GM21786 (cell line): ENCODE data around the gene GJB5.
"Not testable (repeated sequence)": the region's sequence is repeated elsewhere in the genome, so short reads cannot be mapped to it uniquely, and the experiment has no call there.

Source experiments
- ATAC-seq: cut with Tn5 transposase; IDR thresholded peaks from one replicate; pipeline ENCODE4 v1.9.1; 2021; ENCODE audit not compliant: unreplicated experiment

The GJB5 gene

DNA sequence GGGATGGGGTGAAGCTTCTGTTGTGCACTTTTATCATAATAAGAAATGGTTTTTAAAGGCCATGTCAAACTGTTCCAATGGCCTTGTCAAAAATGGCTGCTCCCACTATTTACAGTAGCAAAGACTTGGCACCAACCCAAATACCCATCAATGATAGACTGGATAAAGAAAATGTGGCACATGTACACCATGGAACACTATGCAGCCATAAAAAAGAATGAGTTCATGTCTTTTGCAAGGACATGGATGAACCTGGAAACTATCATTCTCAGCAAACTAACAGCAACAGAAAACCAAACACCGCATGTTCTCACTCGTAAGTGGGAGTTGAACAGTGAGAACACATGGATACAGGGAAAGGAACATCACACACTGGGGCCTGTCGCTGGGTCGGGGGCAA lies 18.3 kb downstream of the GJB5 start:
- ATAC-seq = not testable (repeated sequence)

- ATAC-seq = no peak
Observed at GRCh38 chr1:34774957-34775356, 20.1 kb downstream of the GJB5 start.

DNA sequence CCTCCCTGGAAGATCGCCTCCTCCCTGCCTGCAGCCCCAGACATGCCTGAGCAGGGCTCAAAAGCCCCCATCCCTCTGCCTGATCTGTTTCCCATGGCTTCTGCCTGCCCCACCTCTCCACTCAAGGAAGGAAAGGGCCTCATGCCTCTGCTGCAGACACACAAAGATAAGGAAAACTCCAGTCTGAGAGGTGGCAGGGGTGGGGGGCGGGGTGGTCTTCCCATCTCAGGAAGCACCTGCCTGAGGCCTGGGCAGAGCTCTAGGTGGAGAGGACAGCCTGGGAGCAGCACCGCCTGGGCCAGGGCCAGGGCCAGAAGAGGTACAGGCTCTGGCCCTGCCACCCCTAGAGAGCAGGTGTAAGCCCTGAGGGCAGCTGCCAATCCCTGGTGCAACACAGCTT lies 22.1 kb downstream of the GJB5 start:
- no peak for ATAC-seq

DNA sequence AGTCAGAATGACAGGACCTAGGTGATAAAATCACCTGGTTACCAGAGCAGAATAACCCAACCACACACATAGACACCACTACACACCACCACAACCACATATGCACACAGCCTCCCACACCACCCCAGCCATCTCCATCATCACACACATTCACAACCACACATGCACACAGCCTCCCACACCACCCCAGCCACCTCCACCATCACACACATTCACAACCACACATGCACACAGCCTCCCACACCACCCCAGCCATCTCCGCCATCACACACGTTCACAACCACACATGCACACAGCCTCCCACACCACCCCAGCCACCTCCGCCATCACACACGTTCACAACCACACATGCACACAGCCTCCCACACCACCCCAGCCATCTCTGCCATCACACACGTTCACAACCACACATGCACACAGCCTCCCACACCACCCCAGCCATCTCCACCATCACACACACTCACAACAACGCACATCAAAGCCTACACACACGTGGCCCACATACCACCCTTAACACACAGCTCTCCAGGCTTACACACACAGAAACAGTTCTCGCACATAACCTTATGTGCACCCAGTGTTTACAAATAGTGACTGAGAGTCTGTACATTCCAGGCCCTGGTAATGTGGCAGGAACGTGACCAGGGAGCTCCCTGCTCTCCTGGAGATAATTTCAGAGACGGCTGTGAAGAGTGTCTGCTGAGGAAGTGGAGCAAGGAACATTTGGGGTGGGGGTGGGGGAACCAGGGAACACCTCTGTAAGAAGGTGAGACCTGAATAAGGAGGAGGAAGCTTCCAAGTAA lies 22.9 kb downstream of the GJB5 start:
- ATAC-seq = no peak

DNA sequence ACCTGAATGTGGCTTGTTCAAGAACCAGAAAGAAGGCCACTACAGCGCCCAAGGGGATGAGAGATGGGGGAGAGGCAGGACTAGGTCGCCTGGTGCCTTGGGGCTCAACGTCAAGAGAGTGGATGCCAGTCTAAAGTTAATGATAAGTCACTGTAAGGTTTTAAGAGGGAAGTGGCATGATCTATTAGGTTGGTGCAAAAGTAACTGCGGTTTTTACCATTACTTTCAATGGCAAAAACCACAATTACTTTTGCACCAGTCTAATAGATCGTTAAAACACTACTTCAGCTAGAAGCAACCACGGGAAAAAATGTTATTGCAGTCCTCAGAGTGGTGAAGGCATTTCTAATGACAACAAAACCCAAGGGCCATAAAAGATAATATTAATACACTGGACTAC lies 23.5 kb downstream of the GJB5 start:
- no peak for ATAC-seq

- ATAC-seq = no peak
Observed at GRCh38 chr1:34779005-34779404, 24.2 kb downstream of the GJB5 start.

DNA sequence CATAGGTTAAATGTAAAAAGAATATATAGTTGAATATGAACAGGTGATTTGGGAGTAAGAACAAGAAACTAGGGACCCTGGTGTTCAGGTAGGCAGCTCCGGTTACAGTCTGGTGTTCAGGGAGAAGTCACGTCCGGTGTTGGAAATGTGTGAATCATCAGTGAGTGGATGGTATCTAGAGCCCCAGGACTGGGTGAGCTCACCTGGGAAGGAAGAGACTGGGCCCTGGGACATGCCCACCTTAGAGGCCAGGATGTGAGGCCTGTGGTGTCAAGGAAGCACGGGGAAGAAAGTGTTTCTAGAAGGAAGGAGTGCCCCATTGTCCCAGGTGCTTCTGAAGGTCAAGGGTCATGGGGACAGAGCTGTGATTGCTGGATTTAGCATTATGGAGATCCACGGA lies 24.7 kb downstream of the GJB5 start:
- ATAC-seq = no peak

GRCh38 chr1:34779962-34780361 lies 25.1 kb downstream of the GJB5 start:
- ATAC-seq = no peak

DNA sequence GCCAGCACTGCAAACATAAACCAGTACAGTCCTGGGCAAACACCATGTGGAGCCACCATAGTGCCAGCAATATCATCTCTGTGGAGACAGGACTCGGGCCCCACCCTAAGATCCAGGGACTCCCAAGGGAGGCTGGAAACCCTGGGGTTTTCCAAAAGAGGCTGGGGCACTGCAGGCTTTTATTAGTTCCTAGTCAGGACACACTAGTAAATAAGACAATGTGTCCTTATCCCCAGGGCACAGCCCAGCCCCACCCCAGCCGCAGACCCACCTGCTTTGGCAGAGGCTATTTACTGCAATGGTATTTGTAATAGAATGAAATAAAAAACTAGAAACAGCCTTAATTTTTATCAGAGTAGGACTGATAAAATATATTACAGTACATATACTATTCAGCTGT lies 25.7 kb downstream of the GJB5 start:
- ATAC-seq = no peak

- ATAC-seq = no peak
Observed at GRCh38 chr1:34781071-34781843, 26.4 kb downstream of the GJB5 start, which contains the start of gene GJB3. TSS of gene GJB3 (plus strand) at chr1:34781214. CDS start at chr1:34784763, 3,549 bp downstream.

- ATAC-seq = no peak
Observed at GRCh38 chr1:34781844-34782391, 27.1 kb downstream of the GJB5 start.

- no peak for ATAC-seq
Observed at GRCh38 chr1:34784751-34785221, 29.9 kb downstream of the GJB5 start.

- no peak for ATAC-seq
Observed at GRCh38 chr1:34785231-34785874, 30.5 kb downstream of the GJB5 start.

DNA sequence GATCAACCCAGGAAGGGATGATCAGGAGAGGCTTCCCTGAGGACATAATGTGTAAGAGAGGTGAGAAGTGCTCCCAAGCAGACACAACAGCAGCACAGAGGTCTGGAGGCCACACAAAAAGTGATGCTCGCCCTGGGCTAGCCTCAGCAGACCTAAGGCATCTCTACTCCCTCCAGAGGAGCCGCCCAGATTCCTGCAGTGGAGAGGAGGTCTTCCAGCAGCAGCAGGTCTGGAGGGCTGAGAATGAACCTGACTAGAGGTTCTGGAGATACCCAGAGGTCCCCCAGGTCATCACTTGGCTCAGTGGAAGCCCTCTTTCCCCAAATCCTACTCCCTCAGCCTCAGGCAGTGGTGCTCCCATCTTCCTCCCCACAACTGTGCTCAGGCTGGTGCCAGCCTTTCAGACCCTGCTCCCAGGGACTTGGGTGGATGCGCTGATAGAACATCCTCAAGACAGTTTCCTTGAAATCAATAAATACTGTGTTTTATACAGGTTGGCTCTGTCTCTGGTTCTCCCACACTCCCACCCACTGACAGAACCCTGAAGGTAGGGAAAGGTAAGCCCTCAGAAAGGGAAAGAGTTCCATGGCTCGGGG lies 31.1 kb downstream of the GJB5 start:
- ATAC-seq = no peak

- no peak for ATAC-seq
Observed at GRCh38 chr1:34786521-34787325, 31.9 kb downstream of the GJB5 start.

GRCh38 chr1:34787461-34788420 lies 32.9 kb downstream of the GJB5 start:
- no peak for ATAC-seq

DNA sequence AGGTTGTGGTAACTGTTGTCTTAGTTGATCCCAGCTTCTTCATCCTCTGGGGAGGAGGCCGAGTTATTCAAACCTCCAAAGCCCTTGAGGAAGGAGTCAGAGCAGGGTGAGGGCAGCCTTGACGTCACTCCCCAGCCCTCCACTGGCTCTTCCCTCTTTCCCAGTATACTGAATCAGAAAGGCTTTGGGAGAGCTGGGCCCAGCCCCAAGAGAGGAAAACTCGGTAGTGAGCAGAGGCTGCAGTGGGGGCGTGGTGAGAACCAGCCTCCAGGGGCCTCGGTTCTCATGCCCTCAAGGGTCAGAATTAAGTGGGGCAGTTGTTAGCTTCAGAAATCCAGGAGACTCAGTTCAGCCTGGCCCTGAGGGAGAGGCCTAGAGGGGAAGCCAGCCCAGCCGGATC lies 36.1 kb downstream of the GJB5 start:
- ATAC-seq = no peak

DNA sequence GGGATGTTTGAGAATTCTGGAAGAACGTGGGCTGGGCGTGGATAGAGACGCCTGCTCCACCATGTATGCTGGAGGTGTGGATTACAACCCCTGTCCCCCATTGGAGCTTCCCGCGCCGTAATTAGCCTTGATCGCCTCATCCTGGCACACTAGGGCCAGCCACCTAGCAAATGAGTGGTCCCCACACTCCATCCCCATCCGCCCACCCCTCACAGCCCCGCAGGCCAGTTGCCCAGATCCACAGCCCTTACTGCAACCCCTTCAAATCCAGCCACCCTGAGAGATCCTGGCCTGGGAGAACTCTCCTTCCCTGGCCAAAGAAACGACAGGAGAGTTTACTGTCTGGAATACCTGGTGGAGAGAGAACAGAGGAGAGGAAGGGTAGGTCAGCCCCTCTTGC lies 37.6 kb downstream of the GJB5 start:
- no peak for ATAC-seq
